Motor neuron (in vitro differentiated cells): ENCODE results near the gene DNAH7. TPM values are rescaled to one million over a fixed set of nuclear protein-coding genes. Genes with fewer than 3 reads are reported as not detected.

Experiments used
- ATAC-seq, 8 experiments: fragments of 200-7000 bp; cut with Tn5 transposase; replicated peaks in 6 of 8; 2 replicates each; pipeline ENCODE4 v1.8.0; 2021; ENCODE audit warnings: mild to moderate bottlenecking in 8 of 8, moderate library complexity in 8 of 8
- H3K27ac ChIP-seq, 2 donors: fragments of 250-450 bp; sonication (Bioruptor Pico); 2 replicates each; pipeline ENCODE4 v1.9.0; 2021; ENCODE audit warnings: antibody characterized with exemption in 2 of 2, mild to moderate bottlenecking in 2 of 2, moderate library complexity in 1 of 2
- H3K4me1 ChIP-seq, 2 donors: fragments of 250-450 bp; sonication (Bioruptor Pico); replicated peaks in 1 of 2; 2 replicates each; pipeline ENCODE4 v1.6.1; 2021; ENCODE audit warnings: antibody characterized with exemption in 2 of 2, mild to moderate bottlenecking in 2 of 2, moderate library complexity in 1 of 2
- H3K4me3 ChIP-seq, 5 donors: fragments of 250-450 bp; sonication (Bioruptor Pico); 2 replicates each; pipeline ENCODE4 v1.9.0; 2021; ENCODE audit warnings: antibody characterized with exemption in 5 of 5, mild to moderate bottlenecking in 5 of 5, moderate library complexity in 4 of 5
- WGBS, 10 experiments: fragments of 450-650 bp; shearing (Covaris generic); methylation state at CpG; one replicate each; pipeline ENCODE4 v1.0.0; 2022; 5-methylcytosine and 5-hydroxymethylcytosine counted together
- in situ Hi-C, 9 experiments: fragments of 400-800 bp; cut with MboI; loops; one replicate each; pipeline ENCODE4 v1.15.0; 2021; ENCODE audit warnings: low sequenced_read_pairs in 9 of 9, low pct_unique_long_range_greater_than_20kb in 2 of 9; ENCODE audit not compliant: unreplicated experiment in 9 of 9
- total RNA-seq, 8 experiments: library from RNA; unstranded; fragments of 300-600 nt; gene quantifications; 2 replicates each; pipeline versions ENCODE4 v1.2.3 to v1.2.4, GENCODE V29; 2022

DNAH7 gene
- total RNA-seq, 8 experiments from 2014 or later = 0.36 to 15.3 (median 1.5) TPM

DNA sequence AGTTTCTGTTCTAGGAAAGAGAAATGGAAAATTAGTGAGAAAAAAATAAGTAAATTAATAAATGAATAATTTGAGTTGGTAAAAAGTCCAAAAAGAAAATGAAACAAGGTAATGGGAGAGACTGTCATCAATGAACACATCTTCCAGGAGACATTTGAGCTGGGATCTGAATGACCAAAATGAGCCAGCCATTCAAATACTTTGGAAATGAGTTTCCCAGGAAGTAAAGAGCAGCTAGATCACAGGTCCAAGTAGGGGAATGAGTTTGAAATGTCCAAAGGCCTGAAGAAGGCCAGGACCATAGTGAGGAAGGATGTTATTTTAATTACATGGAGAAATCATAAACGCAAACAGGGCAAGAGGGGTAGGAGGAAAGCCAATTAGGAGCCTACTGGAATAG is 6.6 kb upstream of the DNAH7 start:
- 0 to 11% (median 0%) methylated on average over 1 of the region's 1 CpG; no CpG with 5 or more reads in 4 of the 10 experiments for WGBS, 10 experiments
- in situ Hi-C loops = loop anchor here in 3 of 9 experiments (10.0 to 25.0 kb wide), 2 partner anchors 200 to 212 kb away; no protein-coding TSS in a partner anchor
- H3K4me1 ChIP-seq = no peaks in the 10 kb centered on the region
- no peak overlapping the region for H3K27ac ChIP-seq
- H3K4me3 ChIP-seq = no peak overlapping the region
- no peak for ATAC-seq

- Histone ChIP-seq H3K27ac (no peak overlapping the region), H3K4me3 (no peak overlapping the region), H3K4me1 (no peaks in the 10 kb centered on the region)
- ATAC-seq = no peak
- in situ Hi-C loops = loop anchor here in 3 of 9 experiments (10.0 to 25.0 kb wide), 3 partner anchors 200 to 412 kb away; partner anchors contain the start of gene SLC39A10 (in 2 of the 3)
Observed at GRCh38 chr2:196074631-196075030, 6.0 kb upstream of the DNAH7 start.

DNA sequence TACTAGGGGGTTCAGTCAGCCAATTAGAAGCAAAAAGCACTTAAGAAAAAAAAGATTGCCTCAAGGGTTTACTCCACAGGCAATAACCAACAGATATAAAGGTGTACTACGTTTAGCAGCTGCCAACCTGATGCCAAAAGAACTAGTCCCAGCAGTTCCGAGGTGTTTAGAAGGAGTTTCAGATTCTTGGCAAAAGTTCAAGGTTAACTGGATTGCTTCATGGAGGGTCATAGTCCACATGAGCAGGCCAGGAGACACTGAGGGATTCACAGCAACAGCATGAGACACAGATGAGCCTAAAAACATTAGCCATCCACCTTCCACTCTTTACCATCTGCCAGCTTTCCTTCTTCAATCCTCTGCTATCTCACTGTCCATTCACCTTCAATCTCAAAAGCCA is 4.9 kb upstream of the DNAH7 start:
- 25 to 76% (median 66%) methylated on average over 2 of the region's 2 CpGs; no CpG with 5 or more reads in 2 of the 10 experiments for WGBS, 10 experiments
- in situ Hi-C loops = loop anchor here in 3 of 9 experiments (10.0 to 25.0 kb wide), 2 partner anchors 201 to 411 kb away; partner anchors contain the start of gene SLC39A10 (in 2 of the 3)

GRCh38 chr2:196067088-196067382 is 1.6 kb downstream of the DNAH7 start:
- WGBS, 10 experiments = 0 to 57% (median 29%) methylated on average over 1 to 3 of the region's 3 CpGs; no CpG with 5 or more reads in 2 of the 10 experiments
- Histone ChIP-seq H3K4me3 (peak overlapping the region in 1 of 5 donors; percentile 6), H3K27ac (no peak overlapping the region), H3K4me1 (no peaks in the 10 kb centered on the region)
- in situ Hi-C loops = loop anchor here in 3 of 9 experiments (10.0 to 25.0 kb wide), 3 partner anchors 112 to 405 kb away; partner anchors contain the start of gene SLC39A10 (in 2 of the 3)
- ATAC-seq = no peak

More for the DNA sequence above, 4.9 kb upstream of the DNAH7 start:
- H3K27ac ChIP-seq = no peak overlapping the region
- H3K4me3 ChIP-seq = no peak overlapping the region
- H3K4me1 ChIP-seq = no peaks in the 10 kb centered on the region
- ATAC-seq = no peak

- in situ Hi-C loops = loop anchor here in 3 of 9 experiments (10.0 to 25.0 kb wide), 3 partner anchors 112 to 404 kb away; partner anchors contain the start of gene SLC39A10 (in 2 of the 3)
- no peaks in the 10 kb centered on the region for H3K4me1 ChIP-seq
- no peak overlapping the region for H3K27ac ChIP-seq
- peak overlapping the region in 1 of 5 donors; percentile 6 for H3K4me3 ChIP-seq
- 4 to 83% (median 52%) methylated on average over 1 to 3 of the region's 3 CpGs for WGBS, 10 experiments
- ATAC-seq = no peak
Observed at GRCh38 chr2:196066291-196067087, 2.1 kb downstream of the DNAH7 start.

DNA sequence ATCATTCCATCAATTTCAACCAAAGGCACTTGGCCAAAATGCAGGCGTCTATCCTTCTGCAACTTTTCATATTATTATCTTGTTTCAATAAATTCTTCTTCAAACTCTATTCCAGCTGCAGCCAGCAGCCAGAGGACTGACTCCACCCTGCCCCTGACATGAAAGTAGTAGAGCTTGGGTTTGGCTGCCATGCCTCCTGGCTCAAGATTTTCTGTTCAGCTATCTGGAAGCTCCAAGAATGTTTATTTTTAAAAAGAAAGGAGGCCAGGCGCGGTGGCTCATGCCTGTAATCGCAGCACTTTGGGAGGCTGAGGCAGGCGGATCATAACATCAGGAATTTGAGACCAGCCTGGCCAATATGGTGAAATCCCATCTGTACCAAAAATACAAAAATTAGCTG is 4.9 kb downstream of the DNAH7 start:
- in situ Hi-C loops = loop anchor here in 3 of 9 experiments (10.0 to 25.0 kb wide), 3 partner anchors 109 to 401 kb away; partner anchors contain the start of gene SLC39A10 (in 2 of the 3)
- H3K4me3 ChIP-seq = no peak overlapping the region
- H3K4me1 ChIP-seq = no peaks in the 10 kb centered on the region
- 10 to 100% (median 97%) methylated on average over 1 to 5 of the region's 5 CpGs; no CpG with 5 or more reads in 2 of the 10 experiments for WGBS, 10 experiments
- ATAC-seq = no peak
- no peak overlapping the region for H3K27ac ChIP-seq

DNA sequence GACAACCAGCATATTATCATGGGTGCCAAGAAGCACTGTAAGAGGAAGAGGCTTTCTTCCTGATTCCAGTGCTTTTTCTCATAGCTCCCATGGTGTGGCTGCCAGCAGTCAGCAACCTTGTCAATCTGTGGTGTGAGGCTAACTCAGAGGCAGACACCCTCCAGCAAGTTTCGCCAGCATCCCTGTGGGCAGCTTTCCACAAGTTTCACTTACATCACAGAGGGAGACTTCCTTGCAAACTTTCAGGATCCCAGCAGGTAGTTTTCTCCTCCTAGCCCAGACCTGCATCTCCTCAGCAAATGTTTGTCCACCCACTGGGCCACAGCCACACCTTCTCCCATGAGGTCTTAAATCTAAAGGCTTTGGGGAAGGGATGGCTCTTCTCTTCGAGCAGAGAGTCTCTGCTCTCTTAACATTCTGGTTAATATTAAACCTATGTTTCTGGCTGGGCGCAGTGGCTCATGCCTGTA is 9.1 kb downstream of the DNAH7 start:
- no peak for ATAC-seq
- Histone ChIP-seq H3K27ac (no peak overlapping the region), H3K4me1 (no peaks in the 10 kb centered on the region), H3K4me3 (no peak overlapping the region)
- 42 to 83% (median 80%) methylated on average over 1 to 2 of the region's 3 CpGs; no CpG with 5 or more reads in 5 of the 10 experiments for WGBS, 10 experiments
- in situ Hi-C loops = loop anchor here in 2 of 9 experiments (25.0 kb wide), 1 partner anchor 397 kb away; the partner anchor contains the start of gene SLC39A10 (in 2 of the 2)

DNA sequence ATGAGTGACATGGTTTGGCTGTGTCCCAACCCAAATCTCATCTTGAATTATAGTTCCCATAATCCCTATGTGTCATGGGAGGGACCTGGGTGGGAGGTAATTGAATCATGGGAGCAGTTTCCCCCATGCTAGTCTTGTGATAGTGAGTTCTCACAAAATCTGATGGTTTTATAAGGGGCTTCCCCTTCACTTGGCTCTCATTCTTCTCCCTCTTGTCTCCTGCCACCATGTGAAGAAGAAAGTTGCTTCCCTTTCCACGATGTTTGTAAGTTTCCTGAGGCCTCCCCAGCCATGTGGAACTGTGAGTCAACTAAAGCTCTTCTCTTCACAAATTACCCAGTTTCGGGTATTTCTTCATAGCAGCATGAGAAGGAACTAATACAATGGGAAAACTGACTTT is 14.0 kb downstream of the DNAH7 start:
- Histone ChIP-seq H3K4me1 (no peaks in the 10 kb centered on the region), H3K27ac (no peak overlapping the region), H3K4me3 (no peak overlapping the region)
- ATAC-seq = no peak
- WGBS, 10 experiments = 0 to 100% (median 83%) methylated on average over 1 to 2 of the region's 2 CpGs; no CpG with 5 or more reads in 4 of the 10 experiments
- in situ Hi-C loops = loop anchor here in 2 of 9 experiments (25.0 kb wide), 1 partner anchor 392 kb away; the partner anchor contains the start of gene SLC39A10 (in 2 of the 2)

DNA sequence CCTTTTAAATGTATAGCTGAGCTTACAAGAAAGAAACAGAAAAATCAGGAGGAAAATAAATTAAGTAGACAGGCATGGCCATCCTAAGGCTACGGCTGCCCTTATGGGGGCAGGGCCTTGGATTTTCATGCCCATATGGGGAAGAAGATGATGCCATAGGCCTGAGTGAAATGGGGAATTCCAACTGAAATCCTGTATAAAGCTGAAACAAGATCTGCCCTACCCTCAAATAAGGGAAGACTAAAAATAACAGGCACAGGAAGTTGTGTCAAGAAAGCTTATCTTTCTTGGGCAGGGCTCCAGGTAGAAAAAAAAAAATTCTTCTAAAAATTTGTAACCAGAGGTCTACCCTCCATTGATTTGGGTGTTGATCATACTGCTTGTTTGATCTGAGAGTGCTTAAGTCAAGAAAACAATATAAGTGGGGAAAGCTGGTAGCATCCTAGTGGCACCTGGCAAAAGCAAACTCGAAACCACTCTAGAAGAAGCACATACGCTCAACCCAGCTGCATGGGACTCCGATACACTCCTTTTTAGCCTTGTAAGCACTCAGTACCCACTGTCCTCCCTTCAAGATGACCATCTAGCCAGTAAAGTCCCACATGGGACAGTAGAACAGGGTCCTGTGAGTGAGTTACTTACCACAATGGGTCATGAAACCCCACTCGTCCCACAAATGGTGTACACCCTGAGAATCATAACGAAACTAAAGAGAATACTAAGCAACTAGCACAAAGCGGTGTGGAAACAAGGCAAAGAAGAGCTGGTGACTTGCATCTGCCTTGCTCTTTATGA is 22.3 kb downstream of the DNAH7 start:
- WGBS, 10 experiments = 62 to 100% (median 89%) methylated on average over 1 to 7 of the region's 7 CpGs
- no peak for ATAC-seq
- Histone ChIP-seq H3K4me3 (no peak overlapping the region), H3K27ac (no peak overlapping the region), H3K4me1 (no peaks in the 10 kb centered on the region)
- in situ Hi-C loops = no loop called here

DNA sequence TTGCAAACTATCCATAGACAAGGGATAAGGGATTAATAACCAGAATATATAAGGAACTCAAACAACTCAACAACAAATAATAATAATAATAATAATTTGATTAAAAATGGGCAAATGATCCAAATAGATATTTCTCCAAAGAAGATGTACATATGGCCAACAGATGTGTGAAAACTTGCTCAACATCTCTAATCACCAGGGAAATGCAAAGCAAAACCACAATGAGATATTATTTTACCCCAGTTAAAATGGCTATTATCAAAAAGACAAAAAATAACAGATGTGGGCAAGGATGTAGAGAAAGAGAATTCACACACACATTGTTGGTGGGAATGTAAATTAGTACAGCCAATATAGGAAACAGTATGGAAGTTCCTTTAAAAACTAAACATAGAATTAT is 26.9 kb downstream of the DNAH7 start:
- no peak for ATAC-seq
- Histone ChIP-seq H3K4me3 (no peak overlapping the region), H3K27ac (no peak overlapping the region), H3K4me1 (no peaks in the 10 kb centered on the region)
- in situ Hi-C loops = no loop called here

GRCh38 chr2:196040218-196040617 is 28.4 kb downstream of the DNAH7 start:
- H3K27ac ChIP-seq = no peak overlapping the region
- no peaks in the 10 kb centered on the region for H3K4me1 ChIP-seq
- ATAC-seq = no peak
- in situ Hi-C loops = no loop called here
- no peak overlapping the region for H3K4me3 ChIP-seq

DNA sequence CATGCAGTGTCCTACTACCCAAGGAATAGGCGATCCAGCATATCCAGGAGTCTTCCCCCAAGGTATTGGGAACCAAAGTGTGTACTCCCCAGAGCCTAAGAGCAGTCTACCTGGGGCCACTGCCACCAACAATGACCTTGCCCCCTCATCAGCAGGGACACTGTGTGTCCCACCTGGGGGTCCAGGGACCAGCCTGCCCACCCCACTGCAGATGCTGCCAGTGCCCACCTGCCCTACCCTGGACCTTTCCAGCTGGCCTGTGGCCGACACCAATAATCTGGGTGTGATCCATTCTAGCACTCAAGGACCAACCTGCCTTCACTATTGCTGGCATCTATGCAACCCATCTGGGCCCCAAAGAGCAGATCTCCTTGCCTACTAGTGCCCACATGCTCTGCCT is 32.2 kb downstream of the DNAH7 start:
- Histone ChIP-seq H3K4me1 (no peaks in the 10 kb centered on the region), H3K27ac (no peak overlapping the region), H3K4me3 (no peak overlapping the region)
- WGBS, 10 experiments = 67 to 100% (median 93%) methylated on average over 1 of the region's 2 CpGs; no CpG with 5 or more reads in 6 of the 10 experiments
- in situ Hi-C loops = no loop called here
- ATAC-seq = no peak

DNA sequence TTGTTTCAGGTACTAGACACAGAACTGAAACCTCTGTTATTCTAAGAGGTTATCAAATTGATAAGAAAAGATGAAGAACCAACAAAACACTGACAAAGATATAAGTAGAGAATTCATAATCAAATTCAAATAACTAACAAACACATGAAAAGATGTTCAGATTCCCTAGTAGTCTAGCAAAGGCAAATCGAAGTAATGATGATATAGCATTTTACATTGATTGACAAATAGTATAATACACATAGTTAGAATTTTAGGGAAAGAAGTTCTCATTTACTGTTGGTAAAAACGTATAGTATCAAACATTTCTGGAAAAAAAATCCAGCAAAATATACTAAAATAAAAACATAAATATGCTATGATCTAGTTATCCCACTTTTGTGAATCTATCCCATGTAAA is 50.6 kb downstream of the DNAH7 start:
- in situ Hi-C loops = no loop called here
- Histone ChIP-seq H3K4me3 (no peak overlapping the region), H3K27ac (no peak overlapping the region), H3K4me1 (no peaks in the 10 kb centered on the region)
- 5 to 100% (median 75%) methylated on average over 1 to 2 of the region's 2 CpGs for WGBS, 10 experiments
- ATAC-seq = no peak
